H1 (cell line): Measurements from ENCODE around the gene FSD1. TPM values are rescaled to one million over a fixed set of nuclear protein-coding genes. Genes with fewer than 3 reads are reported as not detected.

ENCODE experiments used
- CTCF ChIA-PET: fragments of 300-600 bp; sonication (Branson Sonifier 250); formaldehyde crosslinking; loops from one replicate; lab custom pipeline; 2021; ENCODE audit not compliant: partially characterized antibody; lab: Charles Lee
- POLR2A ChIA-PET: fragments of 300-600 bp; sonication (Branson Sonifier 250); formaldehyde crosslinking; loops from one replicate; lab custom pipeline; 2021; ENCODE audit warnings: inconsistent platforms; ENCODE audit not compliant: partially characterized antibody; lab: Charles Lee
- DNase-seq, 2 experiments: peaks; one replicate each; pipeline versions ENCODE4 v3.0.0 to v3.0.0-alpha.2; 2010 to 2022; ENCODE audit warnings: low spot score in 2 of 2, low read depth in 1 of 2, mixed read lengths in 1 of 2
- FAIRE-seq: peaks from 2 replicates; lab custom pipeline; 2011; peaks lifted over from hg19 to GRCh38; lab: Jason Lieb, UNC
- H2AFZ ChIP-seq: 2 replicates; pipeline ENCODE4 v1.8.1; 2012; ENCODE audit warnings: low read length, inconsistent platforms
- H2AK5ac ChIP-seq: 2 replicates; pipeline ENCODE4 v1.6.1; 2013; ENCODE audit warnings: low read depth, low read length
- H2BK120ac ChIP-seq: replicated peaks from 2 replicates; pipeline ENCODE3; 2013; ENCODE audit warnings: low read depth, low read length, inconsistent platforms
- H2BK12ac ChIP-seq: 2 replicates; pipeline ENCODE4 v1.6.1; 2013; ENCODE audit warnings: low read depth, low read length
- H2BK15ac ChIP-seq: 2 replicates; pipeline ENCODE4 v1.6.1; 2013; ENCODE audit warnings: low read length
- H2BK20ac ChIP-seq: 2 replicates; pipeline ENCODE4 v1.6.1; 2013; ENCODE audit warnings: low read length
- H2BK5ac ChIP-seq: 2 replicates; pipeline ENCODE4 v1.6.1; 2013; ENCODE audit warnings: low read depth, low read length
- H3K14ac ChIP-seq: 2 replicates; pipeline ENCODE4 v1.6.1; 2013; ENCODE audit warnings: inconsistent platforms; ENCODE audit not compliant: insufficient read length
- H3K18ac ChIP-seq: 2 replicates; pipeline ENCODE4 v1.6.1; 2013; ENCODE audit warnings: low read length; ENCODE audit errors: extremely low read depth
- H3K23ac ChIP-seq: 2 replicates; pipeline ENCODE4 v1.6.1; 2013; ENCODE audit warnings: inconsistent platforms; ENCODE audit not compliant: insufficient read length
- H3K23me2 ChIP-seq: 2 replicates; pipeline ENCODE4 v1.6.1; 2013; ENCODE audit warnings: low read depth, low read length
- H3K27ac ChIP-seq: 2 replicates; pipeline ENCODE4 v1.6.1; 2011; ENCODE audit warnings: low read depth, low read length, inconsistent platforms
- H3K27me3 ChIP-seq, 4 experiments: replicated peaks in 1 of 4; 1 replicate in 1 of 4; 2 replicates in 3 of 4; pipeline versions ENCODE4 v1.6.1 to v1.8.1; 2011 to 2013; ENCODE audit warnings: low read length in 3 of 4, mild to moderate bottlenecking in 3 of 4, inconsistent platforms in 2 of 4, mixed read lengths in 2 of 4, moderate library complexity in 1 of 4; ENCODE audit not compliant: control insufficient read depth in 3 of 4, insufficient read depth in 3 of 4; ENCODE audit errors: extremely low read depth in 1 of 4
- H3K36me3 ChIP-seq, 4 experiments: 2 replicates each; pipeline versions ENCODE4 v1.6.1 to v1.8.1; 2011 to 2013; ENCODE audit warnings: mild to moderate bottlenecking in 4 of 4, low read length in 3 of 4, moderate library complexity in 2 of 4, control low read depth in 1 of 4, inconsistent platforms in 1 of 4; ENCODE audit not compliant: insufficient read depth in 4 of 4, control insufficient read depth in 2 of 4
- H3K4ac ChIP-seq: replicated peaks from 2 replicates; pipeline ENCODE3; 2013; ENCODE audit warnings: low read length, low read depth, mixed read lengths, inconsistent platforms; ENCODE audit not compliant: insufficient read length
- H3K4me1 ChIP-seq, 4 experiments: replicated peaks in 1 of 4; 1 replicate in 1 of 4; 2 replicates in 3 of 4; pipeline versions ENCODE4 v1.6.1 to v1.8.1; 2011 to 2013; ENCODE audit warnings: low read length in 3 of 4, inconsistent platforms in 2 of 4, mixed read lengths in 1 of 4; ENCODE audit not compliant: insufficient read depth in 4 of 4, control insufficient read depth in 3 of 4
- H3K4me2 ChIP-seq, 2 experiments: 2 replicates each; pipeline versions ENCODE4 v1.6.1 to v1.8.1; 2011 to 2013; ENCODE audit warnings: low read depth in 2 of 2, low read length in 2 of 2, control low read depth in 1 of 2, inconsistent platforms in 1 of 2, mild to moderate bottlenecking in 1 of 2; ENCODE audit not compliant: insufficient read depth in 1 of 2
- H3K4me3 ChIP-seq, 4 experiments: fragments of 200-600, 300-600 bp in 1 of 4; sonication (generic), shearing (Covaris generic), sonication (Bioruptor Twin) in 1 of 4; 2 replicates each; pipeline versions ENCODE4 v1.5.1 to v1.8.1; 2011 to 2016; ENCODE audit warnings: low read length in 4 of 4, low read depth in 3 of 4, control low read depth in 2 of 4, inconsistent platforms in 2 of 4, mild to moderate bottlenecking in 2 of 4, mixed read lengths in 1 of 4, moderate library complexity in 1 of 4; ENCODE audit not compliant: insufficient read depth in 2 of 4; ENCODE audit errors: extremely low read depth in 1 of 4
- H3K56ac ChIP-seq: replicated peaks from 2 replicates; pipeline ENCODE3; 2013; ENCODE audit warnings: low read depth, mild to moderate bottlenecking, mixed read lengths, low read length, inconsistent platforms; ENCODE audit not compliant: insufficient read length
- H3K79me1 ChIP-seq: 2 replicates; pipeline ENCODE4 v1.6.1; 2013; ENCODE audit warnings: low read depth, low read length, control low read depth
- H3K79me2 ChIP-seq, 2 experiments: 2 replicates each; pipeline versions ENCODE4 v1.6.1 to v1.8.1; 2012 to 2013; ENCODE audit warnings: low read length in 2 of 2, mild to moderate bottlenecking in 2 of 2, inconsistent platforms in 1 of 2; ENCODE audit not compliant: insufficient read depth in 2 of 2, control insufficient read depth in 1 of 2
- H3K9ac ChIP-seq, 4 experiments: replicated peaks in 1 of 4; 1 replicate in 1 of 4; 2 replicates in 3 of 4; pipeline versions ENCODE4 v1.6.1 to v1.8.1; 2011 to 2013; ENCODE audit warnings: low read depth in 3 of 4, low read length in 3 of 4, control low read depth in 2 of 4, mild to moderate bottlenecking in 2 of 4, moderate library complexity in 2 of 4, inconsistent platforms in 1 of 4; ENCODE audit errors: extremely low read depth in 1 of 4
- H3K9me3 ChIP-seq, 2 experiments: 2 replicates each; pipeline versions ENCODE4 v1.6.1 to v1.8.1; 2012 to 2013; ENCODE audit warnings: mild to moderate bottlenecking in 2 of 2, moderate library complexity in 2 of 2, control low read depth in 1 of 2, inconsistent platforms in 1 of 2, low read depth in 1 of 2, low read length in 1 of 2, mixed read lengths in 1 of 2; ENCODE audit not compliant: insufficient read depth in 2 of 2
- H4K20me1 ChIP-seq, 2 experiments: replicated peaks in 1 of 2; 2 replicates each; pipeline versions ENCODE3 to v1.8.1; 2011 to 2013; ENCODE audit warnings: inconsistent platforms in 2 of 2, low read length in 2 of 2, mild to moderate bottlenecking in 1 of 2; ENCODE audit not compliant: insufficient read depth in 2 of 2, control insufficient read depth in 1 of 2
- H4K5ac ChIP-seq: 2 replicates; pipeline ENCODE4 v1.6.1; 2013; ENCODE audit warnings: low read length, low read depth, mixed read lengths, inconsistent platforms; ENCODE audit not compliant: insufficient read length
- H4K8ac ChIP-seq: 2 replicates; pipeline ENCODE4 v1.8.0; 2013; ENCODE audit warnings: mild to moderate bottlenecking, moderate library complexity, low read length, inconsistent platforms; ENCODE audit not compliant: insufficient read depth; ENCODE audit errors: extremely low read depth
- H4K91ac ChIP-seq: replicated peaks from 2 replicates; pipeline ENCODE3; 2013; ENCODE audit warnings: low read length, mixed read lengths, inconsistent platforms; ENCODE audit not compliant: insufficient read length
- CHD1 ChIP-seq: IDR thresholded peaks from 2 replicates; pipeline ENCODE4 v1.6.1; 2012; ENCODE audit warnings: low read depth, low read length, improper control_type of control experiment
- CHD2 ChIP-seq: IDR thresholded peaks from 2 replicates; pipeline ENCODE4 v1.6.1; 2012; ENCODE audit warnings: low read length, improper control_type of control experiment
- CTBP2 ChIP-seq: IDR thresholded peaks from 2 replicates; pipeline ENCODE4 v1.7.0; 2011; ENCODE audit warnings: borderline replicate concordance, mild to moderate bottlenecking, moderate library complexity, mixed read lengths, low read length; ENCODE audit not compliant: insufficient read depth, insufficient read length
- KDM5A ChIP-seq: fragments of 200-600 bp; IDR thresholded peaks from 2 replicates; pipeline ENCODE4 v1.7.1; 2012; ENCODE audit warnings: mild to moderate bottlenecking, low read length, inconsistent platforms, mixed read lengths
- NRF1 ChIP-seq: IDR thresholded peaks from 2 replicates; pipeline ENCODE4 v1.6.1; 2011; ENCODE audit warnings: mild to moderate bottlenecking, low read depth, low read length, improper control_type of control experiment
- POU5F1 ChIP-seq: IDR thresholded peaks from 2 replicates; pipeline ENCODE4 v1.6.1; 2011; ENCODE audit warnings: low read depth, mild to moderate bottlenecking, low read length, moderate library complexity
- TAF1 ChIP-seq: IDR thresholded peaks from 2 replicates; pipeline ENCODE4 v1.6.1; 2011; ENCODE audit warnings: mild to moderate bottlenecking, low read depth, low read length
- TCF12 ChIP-seq: IDR thresholded peaks from 2 replicates; pipeline ENCODE4 v1.6.1; 2011; ENCODE audit warnings: low read depth, mild to moderate bottlenecking, low read length
- WGBS, 2 experiments: shearing (Covaris generic) in 1 of 2; methylation state at CpG; one replicate each; pipeline versions ENCODE4 v1.1.6 to v1.1.7; 2013 to 2015; ENCODE audit warnings: low lambda C conversion rate in 2 of 2, mixed read lengths in 2 of 2, inconsistent platforms in 1 of 2, low coverage in 1 of 2, missing lambda C conversion rate in 1 of 2; ENCODE audit not compliant: insufficient replicate concordance in 2 of 2, insufficient coverage in 1 of 2, insufficient read length in 1 of 2; ENCODE audit errors: extremely low coverage in 1 of 2, missing lambda C conversion rate in 1 of 2; 5-methylcytosine and 5-hydroxymethylcytosine counted together
- polyA plus RNA-seq, 7 experiments: library from polyadenylated mRNA; depleted of rRNA in 3 of 7; stranded (reverse) in 5 of 7; unstranded in 2 of 7; fragments of >200 nt in 5 of 7; fragments of 200-250 nt in 2 of 7; gene quantifications; 1 replicate in 5 of 7; 2 replicates in 1 of 7; 4 replicates in 1 of 7; pipeline versions ENCODE4 v1.2.1 to v1.2.3, GENCODE V29; 2011 to 2013; ENCODE audit warnings: missing spikeins in 2 of 7, mixed read lengths in 2 of 7
- total RNA-seq: library from RNA; stranded (reverse); fragmentation: NEBNext Ultra II Directional; extraction: Animal tissue kit (Norgen Biotek cat#: 25700); gene quantifications from 2 replicates; pipeline ENCODE4 v1.2.1, GENCODE V29; 2021
- TF ChIP-seq, protein P1 (sequence below): IDR thresholded peaks from 2 replicates; pipeline ENCODE4 v1.6.1; 2011; ENCODE audit warnings: low read length, improper control_type of control experiment
- TF ChIP-seq, protein P2 (sequence below): IDR thresholded peaks from 2 replicates; pipeline ENCODE4 v1.6.1; 2012; ENCODE audit warnings: low read length, inconsistent platforms

The FSD1 gene
- total and polyA plus RNA-seq, 2 of the 8 experiments (the other 6 are each of a cell fraction or from before 2014, with no cell fraction given): 58.8 to 181 TPM

DNA sequence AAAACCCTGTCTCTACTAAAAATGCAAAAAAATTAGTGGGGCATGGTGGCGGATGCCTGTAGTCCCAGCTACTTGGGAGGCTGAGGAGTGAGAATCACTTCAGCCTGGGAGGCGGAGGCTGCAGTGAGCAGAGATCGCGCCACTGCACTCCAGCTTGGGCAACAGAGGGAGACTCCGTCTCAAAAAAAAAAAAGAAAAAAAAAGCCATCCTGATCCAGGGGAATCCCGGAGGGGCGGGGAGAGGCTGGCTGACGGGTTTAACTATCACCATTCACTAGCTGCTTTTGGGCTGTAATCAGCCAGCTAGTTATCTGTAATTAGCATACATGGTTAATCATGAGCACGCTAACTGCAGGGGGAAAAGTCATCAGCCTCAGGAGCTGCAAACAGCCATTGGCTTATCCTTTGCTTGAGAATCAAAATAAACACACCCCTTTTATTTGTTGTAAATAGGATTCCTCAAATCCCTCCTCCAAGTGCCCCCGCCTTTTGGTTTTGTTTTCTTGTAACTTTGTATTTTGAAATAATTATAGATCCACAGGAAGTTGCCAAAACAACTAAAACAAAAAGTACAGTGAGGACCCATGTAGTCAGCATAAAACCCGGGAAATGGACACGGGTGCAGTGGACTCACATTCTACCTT is 9.6 kb downstream of the FSD1 start:
- H3K27ac ChIP-seq: no peak overlapping the region
- H3K79me1 ChIP-seq: no peaks in the 10 kb centered on the region; the same call in 1 of the 2 replicates
- H3K18ac ChIP-seq: no peak overlapping the region
- no peak overlapping the region for H3K56ac ChIP-seq
- H3K23me2 ChIP-seq: no peaks in the 10 kb centered on the region
- H3K4ac ChIP-seq: no peak overlapping the region
- H3K27me3 ChIP-seq: no peaks in the 10 kb centered on the region
- ChIA-PET POLR2A (interaction anchor here (0.7 to 12.2 kb wide), 3 partner anchors 8 to 47 kb away, joined by 3 to 86 read pairs (median 4); no protein-coding TSS in a partner anchor), CTCF (interaction anchor here (0.9 kb wide), 1 partner anchor 8 kb away, joined by 4 read pairs; no protein-coding TSS in a partner anchor)
- no peak overlapping the region for H3K23ac ChIP-seq
- FAIRE-seq: no peak
- no peak for DNase-seq
- H3K4me2 ChIP-seq: no peak overlapping the region
- no peaks in the 10 kb centered on the region for H3K79me2 ChIP-seq
- H3K36me3 ChIP-seq: peaks cover 5 to 42% (median 26%) of the 10 kb centered on the region in 4 experiments
- no peaks in the 10 kb centered on the region for H3K4me1 ChIP-seq
- WGBS, 2 experiments: 86% methylated on average over 9 of the region's 12 CpGs; no CpG with 5 or more reads in 1 of the 2 experiments
- no peak overlapping the region for H3K9ac ChIP-seq
- no peak overlapping the region for H4K91ac ChIP-seq
- no peak overlapping the region for H3K14ac ChIP-seq
- no peak overlapping the region for H2BK12ac ChIP-seq
- no peak overlapping the region for H4K5ac ChIP-seq
- H2BK120ac ChIP-seq: no peak overlapping the region
- H2BK20ac ChIP-seq: no peak overlapping the region
- H2BK15ac ChIP-seq: no peak overlapping the region
- H3K4me3 ChIP-seq: no peak overlapping the region
- no peak overlapping the region for H4K8ac ChIP-seq
- peaks cover 0 to 1% of the 10 kb centered on the region in 2 experiments; a peak in 2 of 4 replicates for H3K9me3 ChIP-seq
- no peak overlapping the region for H2BK5ac ChIP-seq
- H2AK5ac ChIP-seq: no peak overlapping the region
- H2AFZ ChIP-seq: no peak overlapping the region
- peaks cover 0 to 1% of the 10 kb centered on the region in 2 experiments for H4K20me1 ChIP-seq
- TF ChIP-seq CTBP2 (no peak), NRF1 (no peak), TAF1 (no peak), TCF12 (no peak), POU5F1 (no peak), CHD1 (no peak), CHD2 (no peak), KDM5A (no peak)
- TF ChIP-seq, protein P1, sequence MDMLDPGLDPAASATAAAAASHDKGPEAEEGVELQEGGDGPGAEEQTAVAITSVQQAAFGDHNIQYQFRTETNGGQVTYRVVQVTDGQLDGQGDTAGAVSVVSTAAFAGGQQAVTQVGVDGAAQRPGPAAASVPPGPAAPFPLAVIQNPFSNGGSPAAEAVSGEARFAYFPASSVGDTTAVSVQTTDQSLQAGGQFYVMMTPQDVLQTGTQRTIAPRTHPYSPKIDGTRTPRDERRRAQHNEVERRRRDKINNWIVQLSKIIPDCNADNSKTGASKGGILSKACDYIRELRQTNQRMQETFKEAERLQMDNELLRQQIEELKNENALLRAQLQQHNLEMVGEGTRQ: no peak
- TF ChIP-seq, protein P2, sequence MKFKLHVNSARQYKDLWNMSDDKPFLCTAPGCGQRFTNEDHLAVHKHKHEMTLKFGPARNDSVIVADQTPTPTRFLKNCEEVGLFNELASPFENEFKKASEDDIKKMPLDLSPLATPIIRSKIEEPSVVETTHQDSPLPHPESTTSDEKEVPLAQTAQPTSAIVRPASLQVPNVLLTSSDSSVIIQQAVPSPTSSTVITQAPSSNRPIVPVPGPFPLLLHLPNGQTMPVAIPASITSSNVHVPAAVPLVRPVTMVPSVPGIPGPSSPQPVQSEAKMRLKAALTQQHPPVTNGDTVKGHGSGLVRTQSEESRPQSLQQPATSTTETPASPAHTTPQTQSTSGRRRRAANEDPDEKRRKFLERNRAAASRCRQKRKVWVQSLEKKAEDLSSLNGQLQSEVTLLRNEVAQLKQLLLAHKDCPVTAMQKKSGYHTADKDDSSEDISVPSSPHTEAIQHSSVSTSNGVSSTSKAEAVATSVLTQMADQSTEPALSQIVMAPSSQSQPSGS: no peak
